ENCODE results near the gene SNX21.
"Not testable (repeated sequence)": the region's sequence is repeated elsewhere in the genome, so short reads cannot be mapped to it uniquely, and the experiment has no call there.

Gene SNX21

GRCh38 chr20:45867136-45867818 lies 33.7 kb downstream of the SNX21 start:
- peak overlapping the region; percentile 41 for H3K9ac ChIP-seq (ENCODE audit: low read length)
- DNase-seq (ENCODE audit: low read depth), result no peak

GRCh38 chr20:45867819-45868176 lies 34.2 kb downstream of the SNX21 start:
- no peaks in the 10 kb centered on the region for H3K9me3 ChIP-seq (ENCODE audit: control insufficient read depth, low read length)
- peak overlapping the region; percentile 41 for H3K9ac ChIP-seq (ENCODE audit: low read length)
- H3K27me3 ChIP-seq (replicated peaks; ENCODE audit: control insufficient read depth, insufficient read depth, low read length), result no peaks in the 10 kb centered on the region
- peak; percentile 34 for DNase-seq (ENCODE audit: low read depth)
- H3K4me1 ChIP-seq (ENCODE audit: control insufficient read depth, insufficient read depth, low read length), result peaks cover 12% of the 10 kb centered on the region
- no peaks in the 10 kb centered on the region for H3K36me3 ChIP-seq (ENCODE audit: control insufficient read depth, insufficient read depth, low read length, severe bottlenecking)
- H3K4me3 ChIP-seq (ENCODE audit: low read length), result no peak overlapping the region

More at GRCh38 chr20:45867136-45867818, 33.7 kb downstream of the SNX21 start:
- Histone ChIP-seq H3K4me3 (ENCODE audit: low read length) (no peak overlapping the region), H3K27me3 (replicated peaks; ENCODE audit: control insufficient read depth, insufficient read depth, low read length) (no peaks in the 10 kb centered on the region), H3K36me3 (ENCODE audit: control insufficient read depth, insufficient read depth, low read length, severe bottlenecking) (no peaks in the 10 kb centered on the region), H3K4me1 (ENCODE audit: control insufficient read depth, insufficient read depth, low read length) (peaks cover 12% of the 10 kb centered on the region), H3K9me3 (ENCODE audit: control insufficient read depth, low read length) (no peaks in the 10 kb centered on the region)

- Histone ChIP-seq H3K4me1 (ENCODE audit: control insufficient read depth, insufficient read depth, low read length) (peaks cover 7% of the 10 kb centered on the region), H3K9me3 (ENCODE audit: control insufficient read depth, low read length) (no peaks in the 10 kb centered on the region), H3K27me3 (replicated peaks; ENCODE audit: control insufficient read depth, insufficient read depth, low read length) (no peaks in the 10 kb centered on the region), H3K36me3 (ENCODE audit: control insufficient read depth, insufficient read depth, low read length, severe bottlenecking) (peaks cover 10% of the 10 kb centered on the region), H3K4me3 (ENCODE audit: low read length) (no peak overlapping the region), H3K9ac (ENCODE audit: low read length) (no peak overlapping the region)
- no peak for DNase-seq (ENCODE audit: low read depth)
Measured at GRCh38 chr20:45872626-45873025, 39.0 kb downstream of the SNX21 start.

GRCh38 chr20:45873409-45874103 lies 40.0 kb downstream of the SNX21 start:
- DNase-seq (ENCODE audit: low read depth), result no peak
- H3K4me1 ChIP-seq (ENCODE audit: control insufficient read depth, insufficient read depth, low read length), result peaks cover 7% of the 10 kb centered on the region

GRCh38 chr20:45874104-45874481 lies 40.5 kb downstream of the SNX21 start:
- not testable (repeated sequence) for H3K4me3 ChIP-seq (ENCODE audit: low read length); DNase-seq (ENCODE audit: low read depth); H3K9me3 ChIP-seq (ENCODE audit: control insufficient read depth, low read length); H3K9ac ChIP-seq (ENCODE audit: low read length); H3K27me3 ChIP-seq (replicated peaks; ENCODE audit: control insufficient read depth, insufficient read depth, low read length)
- H3K4me1 ChIP-seq (ENCODE audit: control insufficient read depth, insufficient read depth, low read length), result peaks cover 10% of the 10 kb centered on the region
- peaks cover 10% of the 10 kb centered on the region for H3K36me3 ChIP-seq (ENCODE audit: control insufficient read depth, insufficient read depth, low read length, severe bottlenecking)

More at GRCh38 chr20:45873409-45874103, 40.0 kb downstream of the SNX21 start:
- Histone ChIP-seq H3K27me3 (replicated peaks; ENCODE audit: control insufficient read depth, insufficient read depth, low read length) (no peaks in the 10 kb centered on the region), H3K9ac (ENCODE audit: low read length) (no peak overlapping the region), H3K36me3 (ENCODE audit: control insufficient read depth, insufficient read depth, low read length, severe bottlenecking) (peaks cover 10% of the 10 kb centered on the region), H3K9me3 (ENCODE audit: control insufficient read depth, low read length) (no peaks in the 10 kb centered on the region), H3K4me3 (ENCODE audit: low read length) (no peak overlapping the region)

GRCh38 chr20:45874576-45874975 lies 41.0 kb downstream of the SNX21 start:
- Histone ChIP-seq H3K36me3 (ENCODE audit: control insufficient read depth, insufficient read depth, low read length, severe bottlenecking) (peaks cover 10% of the 10 kb centered on the region), H3K4me1 (ENCODE audit: control insufficient read depth, insufficient read depth, low read length) (peaks cover 10% of the 10 kb centered on the region), H3K4me3 (ENCODE audit: low read length) (no peak overlapping the region), H3K9ac (ENCODE audit: low read length) (no peak overlapping the region), H3K9me3 (ENCODE audit: control insufficient read depth, low read length) (no peaks in the 10 kb centered on the region), H3K27me3 (replicated peaks; ENCODE audit: control insufficient read depth, insufficient read depth, low read length) (no peaks in the 10 kb centered on the region)
- no peak for DNase-seq (ENCODE audit: low read depth)

GRCh38 chr20:45878076-45878761 lies 44.6 kb downstream of the SNX21 start:
- no peaks in the 10 kb centered on the region for H3K27me3 ChIP-seq (replicated peaks; ENCODE audit: control insufficient read depth, insufficient read depth, low read length)
- H3K9me3 ChIP-seq (ENCODE audit: control insufficient read depth, low read length), result no peaks in the 10 kb centered on the region
- peaks cover 18% of the 10 kb centered on the region for H3K4me1 ChIP-seq (ENCODE audit: control insufficient read depth, insufficient read depth, low read length)
- peaks cover 19% of the 10 kb centered on the region for H3K36me3 ChIP-seq (ENCODE audit: control insufficient read depth, insufficient read depth, low read length, severe bottlenecking)
- peak; percentile 29 for DNase-seq (ENCODE audit: low read depth)
- H3K9ac ChIP-seq (ENCODE audit: low read length), result peak overlapping the region; percentile 20
- no peak overlapping the region for H3K4me3 ChIP-seq (ENCODE audit: low read length)

- Histone ChIP-seq H3K27me3 (replicated peaks; ENCODE audit: control insufficient read depth, insufficient read depth, low read length) (no peaks in the 10 kb centered on the region), H3K4me3 (ENCODE audit: low read length) (peak within 1 kb of the TSS; percentile 99), H3K9ac (ENCODE audit: low read length) (peak within 1 kb of the TSS; percentile 97), H3K9me3 (ENCODE audit: control insufficient read depth, low read length) (no peaks in the 10 kb centered on the region), H3K4me1 (ENCODE audit: control insufficient read depth, insufficient read depth, low read length) (peaks cover 29% of the 10 kb centered on the region), H3K36me3 (ENCODE audit: control insufficient read depth, insufficient read depth, low read length, severe bottlenecking) (peaks cover 27% of the 10 kb centered on the region)
- peak; percentile 100 for DNase-seq (ENCODE audit: low read depth)
Measured at GRCh38 chr20:45880988-45881788, 47.6 kb downstream of the SNX21 start, which contains the start of gene ZSWIM1. TSS of gene ZSWIM1 (plus strand) at chr20:45881227. CDS start at chr20:45882593, 1,366 bp downstream.

GRCh38 chr20:45882469-45883099 lies 49.0 kb downstream of the SNX21 start:
- Histone ChIP-seq H3K4me3 (ENCODE audit: low read length) (no peak overlapping the region), H3K4me1 (ENCODE audit: control insufficient read depth, insufficient read depth, low read length) (peaks cover 29% of the 10 kb centered on the region), H3K9me3 (ENCODE audit: control insufficient read depth, low read length) (no peaks in the 10 kb centered on the region), H3K9ac (ENCODE audit: low read length) (no peak overlapping the region), H3K27me3 (replicated peaks; ENCODE audit: control insufficient read depth, insufficient read depth, low read length) (no peaks in the 10 kb centered on the region), H3K36me3 (ENCODE audit: control insufficient read depth, insufficient read depth, low read length, severe bottlenecking) (peaks cover 17% of the 10 kb centered on the region)
- no peak for DNase-seq (ENCODE audit: low read depth)

- peaks cover 17% of the 10 kb centered on the region for H3K36me3 ChIP-seq (ENCODE audit: control insufficient read depth, insufficient read depth, low read length, severe bottlenecking)
- no peak overlapping the region for H3K4me3 ChIP-seq (ENCODE audit: low read length)
- H3K27me3 ChIP-seq (replicated peaks; ENCODE audit: control insufficient read depth, insufficient read depth, low read length), result no peaks in the 10 kb centered on the region
- H3K4me1 ChIP-seq (ENCODE audit: control insufficient read depth, insufficient read depth, low read length), result peaks cover 27% of the 10 kb centered on the region
- H3K9ac ChIP-seq (ENCODE audit: low read length), result no peak overlapping the region
- H3K9me3 ChIP-seq (ENCODE audit: control insufficient read depth, low read length), result no peaks in the 10 kb centered on the region
- DNase-seq (ENCODE audit: low read depth), result no peak
Measured at GRCh38 chr20:45883100-45883469, 49.5 kb downstream of the SNX21 start.

All from adipocyte (in vitro differentiated cells).